C4-2B (cell line): ENCODE measurements around the gene LZTR1.

Source experiments
- H3K27ac ChIP-seq: fragments of 450-650 bp; 2 replicates; pipeline ENCODE4 v1.5.1; 2017
- CTCF ChIP-seq: fragments of 450-650 bp; conservative IDR thresholded peaks from 2 replicates; pipeline ENCODE4 v1.5.1; 2017; ENCODE audit warnings: mild to moderate bottlenecking
- ZFX ChIP-seq: fragments of 450-650 bp; IDR thresholded peaks from 2 replicates; pipeline ENCODE4 v1.6.1; 2017

The LZTR1 gene

DNA sequence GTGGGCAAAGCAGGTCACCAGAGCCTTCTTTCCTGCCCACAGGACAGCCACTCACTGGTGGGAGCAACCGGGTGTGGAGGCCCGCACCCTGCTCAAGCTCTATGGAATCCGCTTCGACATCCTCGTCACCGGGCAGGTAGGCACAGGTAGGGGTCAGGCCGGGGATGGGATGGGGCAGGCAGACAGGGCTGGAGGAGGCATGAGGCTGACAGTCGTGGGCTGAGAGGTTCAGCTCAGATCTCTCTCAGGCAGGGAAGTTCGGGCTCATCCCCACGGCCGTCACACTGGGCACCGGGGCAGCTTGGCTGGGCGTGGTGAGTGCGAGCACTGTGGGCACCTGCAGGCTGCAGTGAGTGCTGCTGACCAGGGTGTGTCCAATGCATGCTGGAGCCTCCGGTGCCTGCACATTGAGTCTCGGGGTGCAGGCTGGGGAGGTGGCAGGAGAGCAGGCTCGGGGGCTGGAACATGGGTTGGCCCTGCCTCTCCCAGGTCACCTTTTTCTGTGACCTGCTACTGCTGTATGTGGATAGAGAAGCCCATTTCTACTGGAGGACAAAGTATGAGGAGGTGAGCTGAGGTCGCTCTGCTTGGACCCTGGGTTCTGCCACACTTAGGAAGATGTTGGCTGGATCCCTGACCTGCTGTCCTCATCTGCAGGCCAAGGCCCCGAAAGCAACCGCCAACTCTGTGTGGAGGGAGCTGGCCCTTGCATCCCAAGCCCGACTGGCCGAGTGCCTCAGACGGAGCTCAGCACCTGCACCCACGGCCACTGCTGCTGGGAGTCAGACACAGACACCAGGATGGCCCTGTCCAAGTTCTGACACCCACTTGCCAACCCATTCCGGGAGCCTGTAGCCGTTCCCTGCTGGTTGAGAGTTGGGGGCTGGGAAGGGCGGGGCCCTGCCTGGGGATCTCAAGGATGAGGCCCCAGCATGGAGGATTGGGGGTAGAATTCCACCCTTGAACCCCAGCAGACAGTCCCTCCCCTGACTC, 44.0 kb downstream of the LZTR1 start:
- no peak for TF ChIP-seq ZFX
- no peak for TF ChIP-seq CTCF
- H3K27ac ChIP-seq: no peak overlapping the region

DNA sequence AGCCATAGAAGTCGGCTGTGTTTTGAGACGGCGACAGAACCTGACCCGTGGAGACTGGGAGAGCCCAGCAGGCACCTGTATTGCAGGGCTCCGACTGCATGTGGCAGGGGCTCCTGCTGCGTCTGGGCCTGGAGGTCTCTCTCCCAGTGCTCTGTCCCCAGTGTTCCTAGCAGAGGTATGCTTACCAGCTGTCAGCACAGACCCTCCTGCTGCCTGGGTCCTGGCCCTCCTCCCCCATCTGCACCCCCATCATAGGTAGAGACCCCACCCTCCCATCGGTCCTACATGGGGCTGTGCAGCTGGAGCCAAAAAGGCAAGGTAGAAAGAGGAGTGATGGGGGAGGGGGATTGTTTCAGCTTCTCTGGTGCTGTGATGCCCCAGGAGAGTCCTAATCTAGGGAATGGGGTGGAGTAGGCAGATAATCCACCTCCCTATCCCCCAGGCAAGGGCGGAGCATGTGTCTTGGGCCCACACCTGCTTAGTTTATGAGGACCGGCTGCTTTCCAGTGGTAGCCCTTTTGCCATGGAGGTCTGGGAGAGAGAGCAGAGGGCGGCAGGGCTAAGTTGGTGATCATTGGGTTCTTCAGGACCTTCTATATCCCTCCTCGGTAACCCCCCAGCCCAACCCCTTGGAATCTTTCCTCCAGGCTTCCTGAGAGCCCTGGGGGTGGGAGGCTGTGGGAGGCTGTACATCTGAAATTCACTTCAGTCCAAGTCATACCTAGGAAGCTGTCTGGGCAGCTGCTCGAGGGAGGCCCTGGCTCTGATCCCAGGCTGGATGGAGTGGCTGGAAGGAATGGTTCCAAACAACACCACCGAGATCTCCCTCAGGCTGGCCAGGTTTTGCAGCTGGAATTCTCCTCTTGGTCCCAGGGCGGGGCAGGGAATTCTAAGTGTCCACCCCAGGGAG, 44.9 kb downstream of the LZTR1 start:
- H3K27ac ChIP-seq: no peak overlapping the region
- no peak for TF ChIP-seq ZFX
- no peak for TF ChIP-seq CTCF

DNA sequence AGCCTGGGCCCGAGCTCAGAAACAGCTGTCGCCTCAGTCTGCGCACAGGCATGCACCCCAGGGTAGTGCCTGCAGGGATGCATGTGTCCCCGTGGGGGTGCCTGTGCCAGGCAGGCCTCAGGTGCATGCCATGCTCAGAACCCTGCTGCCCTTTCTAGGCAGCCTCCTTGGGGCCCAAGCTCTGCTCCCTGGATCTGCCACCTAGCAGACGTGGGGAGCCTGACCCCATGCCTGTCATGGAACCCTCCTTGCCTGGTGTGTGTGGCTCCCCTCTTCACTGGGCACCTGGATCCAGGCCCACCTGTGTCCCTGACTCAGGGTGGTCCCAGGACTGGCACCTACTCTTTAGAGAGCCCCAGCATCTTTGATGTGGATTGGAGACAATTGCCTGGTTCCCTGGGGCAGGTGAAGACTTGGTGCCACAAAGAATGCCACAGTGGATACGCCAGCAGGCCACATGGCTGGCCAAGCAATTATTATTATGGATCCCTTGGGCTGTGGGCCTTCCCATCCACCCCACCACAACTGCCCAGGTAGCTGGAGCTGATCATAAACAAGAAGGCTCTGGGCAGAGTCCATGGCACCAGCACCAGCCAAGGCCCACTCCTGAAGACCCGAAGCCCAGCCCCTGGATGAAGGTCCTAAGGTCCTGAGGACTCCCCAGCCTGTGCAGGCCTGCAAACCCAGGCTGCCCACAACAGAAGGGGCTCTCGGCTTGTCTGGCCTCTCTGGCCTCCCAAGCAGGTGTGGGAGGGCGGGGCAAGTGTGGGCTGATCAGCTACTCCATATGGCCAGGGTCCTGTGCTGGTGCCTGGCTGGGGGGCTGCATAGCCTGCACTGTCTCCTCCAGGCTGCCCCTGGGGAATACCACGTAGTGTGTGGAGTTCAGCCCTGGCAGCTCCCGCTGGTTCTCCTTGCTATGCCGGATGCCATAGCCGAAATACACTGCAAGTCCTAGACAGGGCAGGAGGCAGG, 46.5 kb downstream of the LZTR1 start:
- no peak overlapping the region for H3K27ac ChIP-seq
- TF ChIP-seq CTCF: no peak
- no peak for TF ChIP-seq ZFX

DNA sequence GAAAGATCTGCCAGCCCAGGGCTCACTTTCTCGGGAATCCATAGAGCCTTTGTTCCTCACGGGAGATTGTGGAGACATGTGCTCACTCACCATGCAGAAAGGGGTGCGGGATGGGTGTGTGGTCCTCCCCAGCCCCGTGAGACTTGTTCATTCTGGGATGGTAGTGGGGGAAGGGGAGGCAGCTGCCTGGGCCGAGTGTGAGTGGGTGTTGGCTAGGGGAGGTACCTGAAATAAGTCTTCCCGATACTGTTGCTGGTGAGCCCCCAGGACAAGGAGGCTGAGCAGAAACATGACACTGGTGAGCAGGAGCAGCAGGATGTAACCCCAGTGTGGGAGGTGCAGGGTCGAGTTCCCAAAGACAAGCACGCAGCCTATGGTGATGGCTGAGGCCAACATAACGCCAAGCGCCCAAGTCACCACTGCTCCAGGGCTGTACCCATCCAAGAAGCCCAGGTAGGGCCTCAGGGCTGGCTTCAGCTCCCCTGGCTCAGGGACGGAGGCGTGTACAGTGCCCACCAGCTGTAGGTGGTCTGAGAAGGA, 47.5 kb downstream of the LZTR1 start:
- no peak overlapping the region for H3K27ac ChIP-seq
- TF ChIP-seq ZFX: no peak
- TF ChIP-seq CTCF: no peak

DNA sequence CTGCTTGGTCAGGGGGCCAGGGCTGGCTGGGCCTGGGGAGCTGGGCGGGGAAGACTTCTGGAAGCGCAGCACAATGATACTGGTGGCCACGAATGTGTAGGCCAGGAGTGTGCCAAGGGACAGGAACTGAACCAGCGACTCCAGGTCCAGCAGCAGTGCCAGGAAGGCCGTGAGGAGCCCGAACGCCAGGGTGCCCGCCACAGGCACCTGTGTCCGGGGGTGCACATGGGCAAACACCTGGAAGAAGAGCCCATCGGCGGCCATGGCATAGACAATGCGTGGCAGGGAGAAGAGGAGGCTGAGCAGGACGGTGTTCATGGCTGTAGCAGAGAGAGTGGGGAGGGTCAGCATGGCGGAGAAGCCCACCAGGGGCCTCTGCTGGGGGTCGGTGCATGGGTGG, 47.9 kb downstream of the LZTR1 start:
- H3K27ac ChIP-seq: no peak overlapping the region
- TF ChIP-seq CTCF (no peak), ZFX (no peak)

DNA sequence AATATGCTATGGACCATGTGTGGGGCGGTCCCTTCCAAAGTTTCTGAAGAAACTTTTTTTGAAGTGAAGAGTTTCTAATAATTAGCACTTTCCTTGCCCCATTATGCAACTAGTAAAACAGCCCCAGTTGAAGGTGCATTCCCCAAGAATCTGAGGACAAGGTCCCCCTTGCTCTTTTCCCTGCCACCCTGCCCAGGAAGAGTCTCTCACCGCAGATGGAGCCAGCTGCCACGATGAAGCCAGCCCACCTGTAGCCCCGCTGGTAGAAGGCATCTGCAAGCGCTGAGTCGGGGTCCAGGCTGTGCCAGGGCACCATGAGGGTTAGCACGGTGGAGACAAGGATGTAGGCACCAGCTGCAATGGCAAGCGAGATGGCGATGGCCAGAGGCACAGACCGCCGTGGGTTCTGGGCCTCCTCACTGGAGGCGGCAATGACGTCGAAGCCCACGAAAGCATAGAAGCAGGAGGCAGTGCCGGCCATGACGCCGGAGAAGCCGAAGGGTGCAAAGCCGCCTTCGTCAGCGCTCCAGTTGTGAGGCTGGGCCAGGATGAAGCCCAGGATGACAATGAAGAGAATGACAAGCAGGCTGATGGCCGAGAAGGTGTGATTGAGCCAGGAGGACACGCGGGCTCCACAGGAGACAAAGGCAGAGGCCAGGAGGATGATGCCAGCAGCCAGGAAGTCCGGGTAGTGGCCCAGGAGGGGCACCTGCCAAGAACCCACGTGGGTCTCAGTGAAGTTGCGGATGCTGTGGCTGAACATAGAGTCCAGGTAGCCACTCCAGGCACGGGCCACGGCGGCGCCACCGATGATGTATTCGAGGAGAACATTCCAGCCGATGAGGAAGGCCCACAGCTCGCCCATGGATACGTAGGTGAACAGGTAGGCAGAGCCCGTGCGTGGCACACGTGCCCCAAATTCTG, 48.8 kb downstream of the LZTR1 start:
- no peak overlapping the region for H3K27ac ChIP-seq
- TF ChIP-seq ZFX: no peak
- TF ChIP-seq CTCF: no peak
